ENCODE measurements around the gene FAM114A1.

DNA sequence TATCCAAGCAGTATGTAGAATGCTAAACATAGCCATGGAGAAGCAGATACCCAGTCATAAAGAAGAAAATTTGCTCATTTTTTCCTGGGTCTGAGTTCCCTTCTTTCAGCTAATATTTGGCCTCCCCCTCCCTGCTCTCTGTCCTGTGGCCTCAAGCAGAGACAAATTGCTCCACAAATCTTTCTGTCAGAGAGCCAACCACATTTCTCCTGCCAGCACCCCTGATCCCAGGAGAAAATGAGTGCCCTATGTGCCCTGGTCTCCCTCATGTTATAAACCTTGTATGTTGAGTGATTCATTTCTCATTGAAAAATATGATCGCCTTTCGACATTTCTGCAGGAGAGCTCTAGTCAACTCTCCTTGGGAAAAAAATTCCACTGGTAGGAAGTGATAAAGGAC, 82.6 kb downstream of the FAM114A1 start:
- TF ChIP-seq, protein P1, sequence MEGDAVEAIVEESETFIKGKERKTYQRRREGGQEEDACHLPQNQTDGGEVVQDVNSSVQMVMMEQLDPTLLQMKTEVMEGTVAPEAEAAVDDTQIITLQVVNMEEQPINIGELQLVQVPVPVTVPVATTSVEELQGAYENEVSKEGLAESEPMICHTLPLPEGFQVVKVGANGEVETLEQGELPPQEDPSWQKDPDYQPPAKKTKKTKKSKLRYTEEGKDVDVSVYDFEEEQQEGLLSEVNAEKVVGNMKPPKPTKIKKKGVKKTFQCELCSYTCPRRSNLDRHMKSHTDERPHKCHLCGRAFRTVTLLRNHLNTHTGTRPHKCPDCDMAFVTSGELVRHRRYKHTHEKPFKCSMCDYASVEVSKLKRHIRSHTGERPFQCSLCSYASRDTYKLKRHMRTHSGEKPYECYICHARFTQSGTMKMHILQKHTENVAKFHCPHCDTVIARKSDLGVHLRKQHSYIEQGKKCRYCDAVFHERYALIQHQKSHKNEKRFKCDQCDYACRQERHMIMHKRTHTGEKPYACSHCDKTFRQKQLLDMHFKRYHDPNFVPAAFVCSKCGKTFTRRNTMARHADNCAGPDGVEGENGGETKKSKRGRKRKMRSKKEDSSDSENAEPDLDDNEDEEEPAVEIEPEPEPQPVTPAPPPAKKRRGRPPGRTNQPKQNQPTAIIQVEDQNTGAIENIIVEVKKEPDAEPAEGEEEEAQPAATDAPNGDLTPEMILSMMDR (conservative IDR thresholded peaks at IDR 0.05; ENCODE audit: low read depth in 2 of 2): no peak
- TF ChIP-seq POLR2AphosphoS5 (IDR thresholded peaks at IDR 0.05; ENCODE audit: low read depth) (no peak), EZH2 (IDR thresholded peaks at IDR 0.05; ENCODE audit: low read depth, unreplicated experiment) (no peak), CREB1 (CRISPR knock-in tag; IDR thresholded peaks at IDR 0.05; ENCODE audit: low read depth) (no peak), JUNB (IDR thresholded peaks at IDR 0.05; ENCODE audit: unreplicated experiment) (no peak), EZH2phosphoT487 (IDR thresholded peaks at IDR 0.05; ENCODE audit: unreplicated experiment) (no peak), ZNF114 (CRISPR knock-in tag; IDR thresholded peaks at IDR 0.05) (no peak), STAT1 (IDR thresholded peaks at IDR 0.05; ENCODE audit: unreplicated experiment) (no peak), NANOG (IDR thresholded peaks at IDR 0.05; ENCODE audit: borderline replicate concordance) (no peak), ZNF331 (CRISPR knock-in tag; IDR thresholded peaks at IDR 0.05; ENCODE audit: low read depth) (no peak)
- TF ChIP-seq, protein P2, sequence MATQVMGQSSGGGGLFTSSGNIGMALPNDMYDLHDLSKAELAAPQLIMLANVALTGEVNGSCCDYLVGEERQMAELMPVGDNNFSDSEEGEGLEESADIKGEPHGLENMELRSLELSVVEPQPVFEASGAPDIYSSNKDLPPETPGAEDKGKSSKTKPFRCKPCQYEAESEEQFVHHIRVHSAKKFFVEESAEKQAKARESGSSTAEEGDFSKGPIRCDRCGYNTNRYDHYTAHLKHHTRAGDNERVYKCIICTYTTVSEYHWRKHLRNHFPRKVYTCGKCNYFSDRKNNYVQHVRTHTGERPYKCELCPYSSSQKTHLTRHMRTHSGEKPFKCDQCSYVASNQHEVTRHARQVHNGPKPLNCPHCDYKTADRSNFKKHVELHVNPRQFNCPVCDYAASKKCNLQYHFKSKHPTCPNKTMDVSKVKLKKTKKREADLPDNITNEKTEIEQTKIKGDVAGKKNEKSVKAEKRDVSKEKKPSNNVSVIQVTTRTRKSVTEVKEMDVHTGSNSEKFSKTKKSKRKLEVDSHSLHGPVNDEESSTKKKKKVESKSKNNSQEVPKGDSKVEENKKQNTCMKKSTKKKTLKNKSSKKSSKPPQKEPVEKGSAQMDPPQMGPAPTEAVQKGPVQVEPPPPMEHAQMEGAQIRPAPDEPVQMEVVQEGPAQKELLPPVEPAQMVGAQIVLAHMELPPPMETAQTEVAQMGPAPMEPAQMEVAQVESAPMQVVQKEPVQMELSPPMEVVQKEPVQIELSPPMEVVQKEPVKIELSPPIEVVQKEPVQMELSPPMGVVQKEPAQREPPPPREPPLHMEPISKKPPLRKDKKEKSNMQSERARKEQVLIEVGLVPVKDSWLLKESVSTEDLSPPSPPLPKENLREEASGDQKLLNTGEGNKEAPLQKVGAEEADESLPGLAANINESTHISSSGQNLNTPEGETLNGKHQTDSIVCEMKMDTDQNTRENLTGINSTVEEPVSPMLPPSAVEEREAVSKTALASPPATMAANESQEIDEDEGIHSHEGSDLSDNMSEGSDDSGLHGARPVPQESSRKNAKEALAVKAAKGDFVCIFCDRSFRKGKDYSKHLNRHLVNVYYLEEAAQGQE (IDR thresholded peaks at IDR 0.05; ENCODE audit: unreplicated experiment): no peak
- TF ChIP-seq, protein P3, sequence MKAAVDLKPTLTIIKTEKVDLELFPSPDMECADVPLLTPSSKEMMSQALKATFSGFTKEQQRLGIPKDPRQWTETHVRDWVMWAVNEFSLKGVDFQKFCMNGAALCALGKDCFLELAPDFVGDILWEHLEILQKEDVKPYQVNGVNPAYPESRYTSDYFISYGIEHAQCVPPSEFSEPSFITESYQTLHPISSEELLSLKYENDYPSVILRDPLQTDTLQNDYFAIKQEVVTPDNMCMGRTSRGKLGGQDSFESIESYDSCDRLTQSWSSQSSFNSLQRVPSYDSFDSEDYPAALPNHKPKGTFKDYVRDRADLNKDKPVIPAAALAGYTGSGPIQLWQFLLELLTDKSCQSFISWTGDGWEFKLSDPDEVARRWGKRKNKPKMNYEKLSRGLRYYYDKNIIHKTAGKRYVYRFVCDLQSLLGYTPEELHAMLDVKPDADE (IDR thresholded peaks at IDR 0.05): no peak

Measured in GM23338 (cell line).